SK-N-SH (cell line): ENCODE measurements around the gene SPDL1. TPM values are rescaled to one million over a fixed set of nuclear protein-coding genes. Genes with fewer than 3 reads are reported as not detected.
A peak's percentile ranks its signal among the peaks of the same experiment; 100 is the strongest.

Experiments used
- CTCF ChIA-PET: fragments of 300-600, 350-600 bp; formaldehyde crosslinking; extraction: SDS; loops from one replicate; lab custom pipeline; 2021; lab: Yijun Ruan, JAX
- POLR2A ChIA-PET: fragments of 350-600 bp; sonication (Branson Sonifier 250); formaldehyde crosslinking; extraction: SDS; loops from one replicate; lab custom pipeline; 2020; ENCODE audit warnings: antibody characterized with exemption, inconsistent platforms; lab: Yijun Ruan, JAX
- DNase-seq: peaks from one replicate; pipeline ENCODE4 v3.0.0; 2012
- H2AFZ ChIP-seq: fragments of 200-600 bp; sonication (generic); 2 replicates; pipeline ENCODE4 v1.8.1; 2016; ENCODE audit warnings: antibody characterized with exemption, mild to moderate bottlenecking, low read depth
- H3F3A ChIP-seq: fragments of 200-600 bp; sonication (generic); replicated peaks from 2 replicates; pipeline ENCODE3; 2016; ENCODE audit warnings: antibody characterized with exemption, mild to moderate bottlenecking; ENCODE audit not compliant: insufficient read depth
- H3K27ac ChIP-seq, 2 experiments: fragments of 200-500 bp in 1 of 2; fragments of 200-600 bp in 1 of 2; sonication (Bioruptor generic) in 1 of 2; sonication (generic), shearing (Covaris generic) in 1 of 2; 2 replicates each; pipeline versions ENCODE4 v1.5.1 to v1.6.1; 2014 to 2016; ENCODE audit warnings: low read depth in 2 of 2, inconsistent platforms in 1 of 2, low read length in 1 of 2, mild to moderate bottlenecking in 1 of 2, mixed read lengths in 1 of 2
- H3K27me3 ChIP-seq: fragments of 200-600 bp; sonication (generic), shearing (Covaris generic); 2 replicates; pipeline ENCODE4 v1.6.1; 2016; ENCODE audit warnings: mixed run types; ENCODE audit not compliant: insufficient read depth
- H3K36me3 ChIP-seq, 2 experiments: fragments of 200-500 bp in 1 of 2; fragments of 200-600 bp in 1 of 2; sonication (Bioruptor generic) in 1 of 2; sonication (generic) in 1 of 2; replicated peaks in 1 of 2; 2 replicates each; pipeline versions ENCODE3 to v1.5.1; 2014 to 2016; ENCODE audit warnings: low read length in 1 of 2, mild to moderate bottlenecking in 1 of 2; ENCODE audit not compliant: insufficient read depth in 2 of 2, control insufficient read depth in 1 of 2
- H3K4me1 ChIP-seq, 2 experiments: fragments of 200-500 bp in 1 of 2; fragments of 200-600 bp in 1 of 2; sonication (Bioruptor generic) in 1 of 2; sonication (generic), shearing (Covaris generic) in 1 of 2; 2 replicates each; pipeline versions ENCODE4 v1.5.1 to v1.6.1; 2014 to 2016; ENCODE audit warnings: low read depth in 1 of 2, low read length in 1 of 2, mixed run types in 1 of 2; ENCODE audit not compliant: insufficient read depth in 2 of 2, control insufficient read depth in 1 of 2
- H3K4me2 ChIP-seq: fragments of 200-600 bp; sonication (generic), shearing (Covaris generic); 2 replicates; pipeline ENCODE4 v1.6.1; 2017; ENCODE audit warnings: mixed run types
- H3K4me3 ChIP-seq, 2 experiments: fragments of 200-500 bp in 1 of 2; fragments of 200-600 bp in 1 of 2; sonication (Bioruptor generic) in 1 of 2; sonication (generic), shearing (Covaris generic) in 1 of 2; 2 replicates each; pipeline versions ENCODE4 v1.5.1 to v1.8.1; 2014 to 2016; ENCODE audit warnings: low read depth in 2 of 2, inconsistent platforms in 1 of 2, low read length in 1 of 2, mild to moderate bottlenecking in 1 of 2, mixed read lengths in 1 of 2, moderate library complexity in 1 of 2
- H3K79me2 ChIP-seq: fragments of 200-600 bp; sonication (generic); 2 replicates; pipeline ENCODE4 v1.8.1; 2017; ENCODE audit warnings: mild to moderate bottlenecking; ENCODE audit not compliant: insufficient read depth
- H3K9ac ChIP-seq: fragments of 200-600 bp; sonication (generic); 2 replicates; pipeline ENCODE4 v1.6.1; 2017; ENCODE audit warnings: mixed run types
- H3K9me2 ChIP-seq: fragments of 200-600 bp; sonication (generic); 2 replicates; pipeline ENCODE4 v1.6.1; 2017; ENCODE audit warnings: mixed run types
- H3K9me3 ChIP-seq: fragments of 200-600 bp; sonication (generic); 2 replicates; pipeline ENCODE4 v1.6.1; 2017; ENCODE audit warnings: mixed run types, mild to moderate bottlenecking, moderate library complexity
- H4K20me1 ChIP-seq: fragments of 200-600 bp; sonication (generic); 2 replicates; pipeline ENCODE4 v1.6.1; 2017; ENCODE audit warnings: mild to moderate bottlenecking, mixed run types; ENCODE audit not compliant: insufficient read depth
- CHD2 ChIP-seq: fragments of 150-350 bp; IDR thresholded peaks from 2 replicates; pipeline ENCODE4 v1.6.1; 2018; ENCODE audit warnings: low read length; ENCODE audit not compliant: partially characterized antibody
- ELF1 ChIP-seq: IDR thresholded peaks from 2 replicates; pipeline ENCODE4 v1.4.0; 2012
- EP300 ChIP-seq, 2 experiments: IDR thresholded peaks; 2 replicates each; pipeline versions ENCODE4 v1.4.0 to v1.6.1; 2012; ENCODE audit warnings: borderline replicate concordance in 1 of 2, low read depth in 1 of 2, low read length in 1 of 2
- EZH2phosphoT487 ChIP-seq: fragments of 200-600 bp; sonication (generic); IDR thresholded peaks from 2 replicates; pipeline ENCODE4 v1.6.1; 2017; ENCODE audit warnings: low read depth, mixed run types, mild to moderate bottlenecking, antibody characterized with exemption, moderate library complexity, borderline replicate concordance
- FOSL2 ChIP-seq: IDR thresholded peaks from 2 replicates; pipeline ENCODE4 v1.4.0; 2012; ENCODE audit warnings: low read depth, mild to moderate bottlenecking, moderate library complexity, borderline replicate concordance
- FOXM1 ChIP-seq: IDR thresholded peaks from 2 replicates; pipeline ENCODE4 v1.4.0; 2012; ENCODE audit warnings: low read depth, mild to moderate bottlenecking
- GATA2 ChIP-seq: sonication (generic); formaldehyde crosslinking; IDR thresholded peaks from 2 replicates; pipeline ENCODE4 v1.5.0; 2020; ENCODE audit warnings: mild to moderate bottlenecking, missing genetic modification reagents
- IRF3 ChIP-seq: fragments of 150-350 bp; IDR thresholded peaks from 2 replicates; pipeline ENCODE4 v1.6.1; 2016; ENCODE audit warnings: mild to moderate bottlenecking, low read depth, low read length
- JUND ChIP-seq: IDR thresholded peaks from 2 replicates; pipeline ENCODE4 v1.4.0; 2012
- MAX ChIP-seq: IDR thresholded peaks from 2 replicates; pipeline ENCODE4 v1.4.0; 2012; ENCODE audit warnings: low read depth
- MEF2A ChIP-seq: IDR thresholded peaks from 2 replicates; pipeline ENCODE4 v1.4.0; 2012; ENCODE audit warnings: low read depth, borderline replicate concordance
- MXI1 ChIP-seq: IDR thresholded peaks from 2 replicates; pipeline ENCODE4 v1.6.1; 2012; ENCODE audit warnings: mild to moderate bottlenecking, low read depth, low read length, improper control_type of control experiment
- NFIC ChIP-seq: IDR thresholded peaks from 2 replicates; pipeline ENCODE4 v1.4.0; 2012; ENCODE audit warnings: borderline replicate concordance
- POLR2AphosphoS5 ChIP-seq: IDR thresholded peaks from 2 replicates; pipeline ENCODE4 v1.6.1; 2012; ENCODE audit warnings: low read depth, low read length
- RAD21 ChIP-seq: IDR thresholded peaks from 2 replicates; pipeline ENCODE4 v1.6.1; 2012; ENCODE audit warnings: mild to moderate bottlenecking, low read length
- RXRA ChIP-seq: IDR thresholded peaks from 2 replicates; pipeline ENCODE4 v1.4.0; 2012; ENCODE audit warnings: low read depth, mild to moderate bottlenecking, borderline replicate concordance
- SIN3A ChIP-seq: IDR thresholded peaks from 2 replicates; pipeline ENCODE4 v1.6.1; 2012; ENCODE audit warnings: low read depth, mild to moderate bottlenecking, low read length, moderate library complexity, borderline replicate concordance
- TAF1 ChIP-seq: IDR thresholded peaks from 2 replicates; pipeline ENCODE4 v1.6.1; 2012; ENCODE audit warnings: low read depth, mild to moderate bottlenecking, low read length, moderate library complexity, borderline replicate concordance
- TCF12 ChIP-seq: IDR thresholded peaks from 2 replicates; pipeline ENCODE4 v1.4.0; 2012
- YY1 ChIP-seq: IDR thresholded peaks from 2 replicates; pipeline ENCODE4 v1.4.0; 2012; ENCODE audit warnings: low read depth, mild to moderate bottlenecking
- WGBS: methylation state at CpG from one replicate; pipeline ENCODE4 v1.1.6; 2017; ENCODE audit warnings: low lambda C conversion rate; 5-methylcytosine and 5-hydroxymethylcytosine counted together
- polyA plus RNA-seq, 3 experiments: library from polyadenylated mRNA; depleted of rRNA; stranded (reverse); fragments of >200 nt; gene quantifications; 2 replicates each; pipeline ENCODE4 v1.2.3, GENCODE V29; 2012
- TF ChIP-seq, protein P1 (sequence below): IDR thresholded peaks from 2 replicates; pipeline ENCODE4 v1.4.0; 2012; ENCODE audit warnings: low read depth, borderline replicate concordance
- TF ChIP-seq, protein P2 (sequence below): fragments of 200-600 bp; sonication (generic); IDR thresholded peaks from 2 replicates; pipeline ENCODE4 v1.6.1; 2017; ENCODE audit warnings: antibody characterized with exemption, mild to moderate bottlenecking, moderate library complexity
- TF ChIP-seq, protein P3 (sequence below): IDR thresholded peaks from 2 replicates; pipeline ENCODE4 v1.4.0; 2012; ENCODE audit warnings: low read depth, borderline replicate concordance

The SPDL1 gene
- polyA plus RNA-seq, 1 of the 3 experiments (the other 2 are of a cell fraction), result 45.1 TPM

DNA sequence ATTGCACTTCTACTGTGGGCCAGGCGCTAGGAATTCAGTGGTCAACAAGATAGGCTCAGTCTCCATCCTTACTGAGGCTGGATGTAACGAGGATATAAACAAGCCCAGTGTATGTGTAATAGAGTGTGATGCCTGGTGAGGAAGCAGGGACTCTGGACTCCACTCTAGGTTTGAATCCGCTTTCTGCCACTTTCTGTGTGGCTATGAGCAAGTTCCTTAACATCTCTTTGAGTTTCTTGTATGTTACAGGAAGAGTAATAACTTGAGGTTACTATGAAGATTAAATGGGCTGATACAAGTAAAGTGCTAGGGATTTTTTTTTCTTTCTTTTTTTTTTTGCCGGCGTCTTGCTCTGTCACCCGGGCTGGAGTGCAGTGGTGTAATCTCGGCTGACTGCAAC lies 65.9 kb downstream of the SPDL1 start (continued):
- no peak for TF ChIP-seq IRF3
- TF ChIP-seq MXI1, result no peak
- TF ChIP-seq, protein P1, sequence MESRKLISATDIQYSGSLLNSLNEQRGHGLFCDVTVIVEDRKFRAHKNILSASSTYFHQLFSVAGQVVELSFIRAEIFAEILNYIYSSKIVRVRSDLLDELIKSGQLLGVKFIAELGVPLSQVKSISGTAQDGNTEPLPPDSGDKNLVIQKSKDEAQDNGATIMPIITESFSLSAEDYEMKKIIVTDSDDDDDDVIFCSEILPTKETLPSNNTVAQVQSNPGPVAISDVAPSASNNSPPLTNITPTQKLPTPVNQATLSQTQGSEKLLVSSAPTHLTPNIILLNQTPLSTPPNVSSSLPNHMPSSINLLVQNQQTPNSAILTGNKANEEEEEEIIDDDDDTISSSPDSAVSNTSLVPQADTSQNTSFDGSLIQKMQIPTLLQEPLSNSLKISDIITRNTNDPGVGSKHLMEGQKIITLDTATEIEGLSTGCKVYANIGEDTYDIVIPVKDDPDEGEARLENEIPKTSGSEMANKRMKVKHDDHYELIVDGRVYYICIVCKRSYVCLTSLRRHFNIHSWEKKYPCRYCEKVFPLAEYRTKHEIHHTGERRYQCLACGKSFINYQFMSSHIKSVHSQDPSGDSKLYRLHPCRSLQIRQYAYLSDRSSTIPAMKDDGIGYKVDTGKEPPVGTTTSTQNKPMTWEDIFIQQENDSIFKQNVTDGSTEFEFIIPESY, result no peak

- Histone ChIP-seq H2AFZ (peak overlapping the region; percentile 91), H3K9me3 (no peaks in the 10 kb centered on the region), H3F3A (peaks cover 22% of the 10 kb centered on the region), H3K9me2 (no peaks in the 10 kb centered on the region), H3K4me2 (peak overlapping the region; percentile 71), H3K36me3 (no peaks in the 10 kb centered on the region), H3K27ac (peak overlapping the region; percentile 72 to 95), H4K20me1 (no peaks in the 10 kb centered on the region), H3K27me3 (no peaks in the 10 kb centered on the region), H3K9ac (peak overlapping the region; percentile 52), H3K4me1 (peaks cover 23% of the 10 kb centered on the region in 2 experiments; a peak in 3 of 4 replicates), H3K4me3 (peak overlapping the region in 1 of 2 experiments; percentile 27; a peak in 1 of 4 replicates), H3K79me2 (no peaks in the 10 kb centered on the region)
- 76% methylated on average over 5 of the region's 5 CpGs for WGBS
- CTCF ChIA-PET, result interaction anchor here (1.1 kb wide), 1 partner anchor 18 kb away, joined by 3 read pairs; no protein-coding TSS in a partner anchor
- no peak for DNase-seq
- POLR2A ChIA-PET, result no interaction called here
- peak; percentile 51; the same call in 1 of the 2 replicates for TF ChIP-seq POLR2AphosphoS5
- TF ChIP-seq SIN3A, result no peak
- TF ChIP-seq TAF1, result peak; percentile 13; the same call in 1 of the 2 replicates
- TF ChIP-seq MEF2A, result peak; percentile 56; the same call in 1 of the 2 replicates
- peak; percentile 49 to 91; a peak in 3 of 4 replicates for TF ChIP-seq EP300 (IDR thresholded peaks at IDR 0.05; ENCODE audit: borderline replicate concordance in 1 of 2, low read depth in 1 of 2, low read length in 1 of 2)
- TF ChIP-seq, protein P2, sequence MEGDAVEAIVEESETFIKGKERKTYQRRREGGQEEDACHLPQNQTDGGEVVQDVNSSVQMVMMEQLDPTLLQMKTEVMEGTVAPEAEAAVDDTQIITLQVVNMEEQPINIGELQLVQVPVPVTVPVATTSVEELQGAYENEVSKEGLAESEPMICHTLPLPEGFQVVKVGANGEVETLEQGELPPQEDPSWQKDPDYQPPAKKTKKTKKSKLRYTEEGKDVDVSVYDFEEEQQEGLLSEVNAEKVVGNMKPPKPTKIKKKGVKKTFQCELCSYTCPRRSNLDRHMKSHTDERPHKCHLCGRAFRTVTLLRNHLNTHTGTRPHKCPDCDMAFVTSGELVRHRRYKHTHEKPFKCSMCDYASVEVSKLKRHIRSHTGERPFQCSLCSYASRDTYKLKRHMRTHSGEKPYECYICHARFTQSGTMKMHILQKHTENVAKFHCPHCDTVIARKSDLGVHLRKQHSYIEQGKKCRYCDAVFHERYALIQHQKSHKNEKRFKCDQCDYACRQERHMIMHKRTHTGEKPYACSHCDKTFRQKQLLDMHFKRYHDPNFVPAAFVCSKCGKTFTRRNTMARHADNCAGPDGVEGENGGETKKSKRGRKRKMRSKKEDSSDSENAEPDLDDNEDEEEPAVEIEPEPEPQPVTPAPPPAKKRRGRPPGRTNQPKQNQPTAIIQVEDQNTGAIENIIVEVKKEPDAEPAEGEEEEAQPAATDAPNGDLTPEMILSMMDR, result no peak
- no peak for TF ChIP-seq RAD21
- TF ChIP-seq ELF1, result 0 out of 2 replicates have a peak, but pooled peaks have one; percentile 41
- TF ChIP-seq, protein P1, result 0 out of 2 replicates have a peak, but pooled peaks have one; percentile 44
- TF ChIP-seq, protein P3, sequence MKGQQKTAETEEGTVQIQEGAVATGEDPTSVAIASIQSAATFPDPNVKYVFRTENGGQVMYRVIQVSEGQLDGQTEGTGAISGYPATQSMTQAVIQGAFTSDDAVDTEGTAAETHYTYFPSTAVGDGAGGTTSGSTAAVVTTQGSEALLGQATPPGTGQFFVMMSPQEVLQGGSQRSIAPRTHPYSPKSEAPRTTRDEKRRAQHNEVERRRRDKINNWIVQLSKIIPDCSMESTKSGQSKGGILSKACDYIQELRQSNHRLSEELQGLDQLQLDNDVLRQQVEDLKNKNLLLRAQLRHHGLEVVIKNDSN, result no peak
- peak; percentile 79 for TF ChIP-seq NFIC
- TF ChIP-seq RXRA, result peak; percentile 65; the same call in 1 of the 2 replicates
- TF ChIP-seq GATA2, result no peak
- peak; percentile 64 for TF ChIP-seq FOSL2
- TF ChIP-seq TCF12, result peak; percentile 97
- TF ChIP-seq YY1, result peak; percentile 64; the same call in 1 of the 2 replicates
- TF ChIP-seq JUND, result peak; percentile 87
- no peak for TF ChIP-seq EZH2phosphoT487
- TF ChIP-seq CHD2, result no peak
- peak; percentile 76 for TF ChIP-seq FOXM1
- peak; percentile 43; the same call in 1 of the 2 replicates for TF ChIP-seq MAX
Measured at GRCh38 chr5:169650701-169651331, 67.2 kb downstream of the SPDL1 start.
